Hepatocyte (in vitro differentiated cells): Measurements from ENCODE around the gene RHOT1.

ENCODE experiments used
- EZH2 ChIP-seq: fragments of 200-600 bp; sonication (generic); IDR thresholded peaks from 2 replicates; pipeline ENCODE4 v1.6.1; 2016; ENCODE audit warnings: antibody characterized with exemption, mild to moderate bottlenecking, borderline replicate concordance
- TF ChIP-seq, protein P1 (sequence below): fragments of 200-600 bp; sonication (generic); IDR thresholded peaks from 2 replicates; pipeline ENCODE4 v1.5.1; 2016; ENCODE audit warnings: antibody characterized with exemption, mild to moderate bottlenecking; ENCODE audit not compliant: poor library complexity

DNA sequence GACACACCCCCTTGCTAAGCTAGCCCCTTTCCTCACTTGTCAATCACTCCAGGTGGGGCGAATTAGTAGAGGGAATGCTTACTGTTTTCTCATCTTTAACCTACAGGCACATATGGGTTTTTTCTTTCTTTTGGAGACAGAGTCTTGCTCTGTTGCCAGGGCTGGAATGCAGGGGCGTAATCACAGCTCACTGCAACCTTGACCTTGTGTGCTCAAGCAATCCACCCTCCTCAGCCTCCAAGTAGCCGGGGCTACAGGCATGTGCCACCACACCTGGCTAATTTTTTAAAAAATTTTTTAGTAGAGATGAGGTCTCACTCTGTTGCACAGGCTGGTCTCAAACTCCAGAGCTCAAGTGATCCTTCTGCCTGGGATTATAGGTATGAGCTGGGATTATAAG, 84.6 kb downstream of the RHOT1 start:
- TF ChIP-seq, protein P1, sequence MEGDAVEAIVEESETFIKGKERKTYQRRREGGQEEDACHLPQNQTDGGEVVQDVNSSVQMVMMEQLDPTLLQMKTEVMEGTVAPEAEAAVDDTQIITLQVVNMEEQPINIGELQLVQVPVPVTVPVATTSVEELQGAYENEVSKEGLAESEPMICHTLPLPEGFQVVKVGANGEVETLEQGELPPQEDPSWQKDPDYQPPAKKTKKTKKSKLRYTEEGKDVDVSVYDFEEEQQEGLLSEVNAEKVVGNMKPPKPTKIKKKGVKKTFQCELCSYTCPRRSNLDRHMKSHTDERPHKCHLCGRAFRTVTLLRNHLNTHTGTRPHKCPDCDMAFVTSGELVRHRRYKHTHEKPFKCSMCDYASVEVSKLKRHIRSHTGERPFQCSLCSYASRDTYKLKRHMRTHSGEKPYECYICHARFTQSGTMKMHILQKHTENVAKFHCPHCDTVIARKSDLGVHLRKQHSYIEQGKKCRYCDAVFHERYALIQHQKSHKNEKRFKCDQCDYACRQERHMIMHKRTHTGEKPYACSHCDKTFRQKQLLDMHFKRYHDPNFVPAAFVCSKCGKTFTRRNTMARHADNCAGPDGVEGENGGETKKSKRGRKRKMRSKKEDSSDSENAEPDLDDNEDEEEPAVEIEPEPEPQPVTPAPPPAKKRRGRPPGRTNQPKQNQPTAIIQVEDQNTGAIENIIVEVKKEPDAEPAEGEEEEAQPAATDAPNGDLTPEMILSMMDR = no peak
- no peak for TF ChIP-seq EZH2
